Smooth muscle cell of the pulmonary artery (primary cell): Measurements from ENCODE around the gene ADK. TPM values are rescaled to one million over a fixed set of nuclear protein-coding genes. Genes with fewer than 3 reads are reported as not detected.

ENCODE experiments used
- total RNA-seq: library from RNA; depleted of rRNA; stranded (reverse); fragments of >200 nt; gene quantifications from 2 replicates; pipeline ENCODE4 v1.2.3, GENCODE V29; 2014

ADK gene
- 24.6 and 31.3 TPM in 2 replicates for total RNA-seq

DNA sequence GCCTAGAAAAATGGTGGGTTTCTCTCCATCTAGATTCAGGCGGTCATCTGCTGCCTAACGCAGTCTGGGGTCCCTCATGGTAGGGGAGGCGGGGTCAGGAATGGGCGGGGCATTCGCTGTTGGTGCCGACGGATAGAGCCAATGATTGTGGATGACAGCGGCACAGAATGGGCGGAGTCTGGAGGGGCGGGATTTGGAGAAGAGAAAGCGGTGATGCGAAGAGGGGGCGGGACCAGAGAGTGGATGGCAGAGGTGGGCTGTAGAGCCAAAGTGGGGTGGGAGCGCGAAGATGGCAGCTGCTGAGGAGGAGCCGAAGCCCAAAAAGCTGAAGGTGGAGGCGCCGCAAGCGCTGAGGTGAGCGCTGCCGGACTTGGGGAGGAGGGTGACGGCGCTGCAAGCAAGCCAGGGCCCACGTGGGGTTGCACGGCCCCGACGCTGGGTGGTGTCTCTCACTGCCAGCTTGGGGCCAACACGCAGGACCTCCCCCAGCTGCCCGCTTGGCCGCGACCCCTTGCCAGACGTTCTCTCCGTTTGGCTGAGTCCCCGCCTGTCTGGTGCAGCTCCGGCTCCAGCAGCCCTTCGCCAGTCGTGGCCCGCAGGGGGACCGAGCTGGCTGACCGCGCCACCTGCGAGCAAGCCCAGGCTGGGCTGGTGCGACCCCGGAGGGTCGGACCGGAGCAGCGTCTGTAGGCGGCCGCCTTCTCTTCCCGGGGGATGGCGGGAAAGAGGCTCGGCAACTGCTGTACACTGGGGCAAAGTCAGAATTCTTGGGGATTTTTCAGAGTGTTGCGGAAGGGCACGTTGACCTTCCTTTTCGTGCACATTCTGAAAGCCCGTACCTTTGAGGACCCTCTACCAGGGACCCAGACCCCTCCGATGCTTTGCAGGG, at the start of gene ADK:
ADK (plus strand) TSS at position 232 of the 889 bp plus-strand sequence; CDS start at position 290, 58 bp downstream.

DNA sequence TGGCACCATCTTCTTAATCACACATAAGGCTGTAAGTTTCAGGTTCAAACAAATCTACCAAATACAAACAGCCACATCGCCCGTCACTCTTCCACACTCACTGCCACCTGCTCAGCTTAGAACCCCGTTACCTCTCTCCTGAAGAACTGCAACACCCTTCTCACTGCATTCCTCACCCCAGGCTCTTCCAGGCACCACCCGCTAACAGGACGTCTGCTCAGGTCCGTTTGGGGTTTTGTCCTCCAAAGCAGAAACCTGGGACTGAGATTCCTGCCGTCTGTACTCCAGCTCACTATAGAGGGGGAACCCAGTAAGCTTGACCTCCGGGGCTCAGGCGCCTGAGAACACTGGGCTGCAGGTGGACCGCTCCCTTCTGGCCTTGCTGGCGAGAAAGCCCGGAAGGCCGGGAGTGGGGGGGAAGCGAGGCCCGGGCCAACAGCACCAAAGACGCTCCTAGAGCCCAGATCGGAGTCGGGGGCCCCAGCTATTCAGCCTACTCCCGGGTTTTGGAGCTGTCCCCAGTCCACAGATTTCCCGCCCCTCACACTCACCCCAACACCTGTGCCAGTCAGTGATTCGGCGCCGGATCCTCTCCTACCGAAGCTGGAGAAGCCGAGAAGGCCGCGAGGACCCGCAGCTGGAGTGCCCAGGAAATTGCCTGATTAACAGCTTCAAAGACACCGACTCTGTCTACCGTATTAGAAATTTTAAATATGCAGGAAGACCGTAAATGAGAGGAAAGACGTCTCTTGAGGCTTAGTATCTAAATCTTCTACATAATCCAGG, 624 bp upstream of the ADK start, which contains the start of gene AP3M1:
AP3M1 (minus strand) TSS at position 625 of the 786 bp plus-strand sequence. CDS start 12,449 bp downstream, outside the sequence.

Other genes with a start within 250 kb of the ADK start
- gene PLAU, start 240.1 kb upstream of the ADK start, total RNA-seq = 73.5 and 110 TPM in 2 replicates
- 215 and 286 TPM in 2 replicates for gene VCL, start 153.1 kb upstream of the ADK start, total RNA-seq
- 35.7 and 47.2 TPM in 2 replicates for gene AP3M1, start 393 bp upstream of the ADK start, total RNA-seq